ENCODE data around the gene BAX.

DNA sequence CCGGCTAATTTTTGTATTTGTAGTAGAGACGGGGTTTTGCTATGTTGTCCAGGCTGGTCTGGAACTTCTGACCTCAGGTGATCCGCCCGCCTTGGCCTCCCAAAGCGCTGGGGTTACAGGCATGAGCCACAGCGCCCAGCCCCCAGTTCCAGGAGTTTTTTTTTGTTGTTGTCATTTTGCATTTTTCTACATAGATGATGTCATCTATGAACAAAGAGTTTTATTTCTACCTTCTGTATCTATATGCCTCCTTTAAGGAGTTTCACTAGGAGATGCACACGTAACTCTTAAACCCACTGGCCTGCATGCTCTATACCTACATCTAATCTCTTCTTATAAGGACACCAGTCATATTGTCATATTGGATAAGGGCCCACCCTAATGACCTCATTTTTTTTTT is 16.4 kb upstream of the BAX start:
- TF ChIP-seq CHD1 (IDR thresholded peaks at IDR 0.05; ENCODE audit: low read depth, low read length) (no peak), RAD21 (IDR thresholded peaks at IDR 0.05; ENCODE audit: low read length) (no peak), POLR2A (IDR thresholded peaks at IDR 0.05; ENCODE audit: low read depth, low read length) (no peak)
- TF ChIP-seq, protein P1, sequence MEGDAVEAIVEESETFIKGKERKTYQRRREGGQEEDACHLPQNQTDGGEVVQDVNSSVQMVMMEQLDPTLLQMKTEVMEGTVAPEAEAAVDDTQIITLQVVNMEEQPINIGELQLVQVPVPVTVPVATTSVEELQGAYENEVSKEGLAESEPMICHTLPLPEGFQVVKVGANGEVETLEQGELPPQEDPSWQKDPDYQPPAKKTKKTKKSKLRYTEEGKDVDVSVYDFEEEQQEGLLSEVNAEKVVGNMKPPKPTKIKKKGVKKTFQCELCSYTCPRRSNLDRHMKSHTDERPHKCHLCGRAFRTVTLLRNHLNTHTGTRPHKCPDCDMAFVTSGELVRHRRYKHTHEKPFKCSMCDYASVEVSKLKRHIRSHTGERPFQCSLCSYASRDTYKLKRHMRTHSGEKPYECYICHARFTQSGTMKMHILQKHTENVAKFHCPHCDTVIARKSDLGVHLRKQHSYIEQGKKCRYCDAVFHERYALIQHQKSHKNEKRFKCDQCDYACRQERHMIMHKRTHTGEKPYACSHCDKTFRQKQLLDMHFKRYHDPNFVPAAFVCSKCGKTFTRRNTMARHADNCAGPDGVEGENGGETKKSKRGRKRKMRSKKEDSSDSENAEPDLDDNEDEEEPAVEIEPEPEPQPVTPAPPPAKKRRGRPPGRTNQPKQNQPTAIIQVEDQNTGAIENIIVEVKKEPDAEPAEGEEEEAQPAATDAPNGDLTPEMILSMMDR (conservative IDR thresholded peaks at IDR 0.05; ENCODE audit: low read depth, low read length), result no peak

Data from IMR-90 (cell line).